A673 (cell line): ENCODE data around the gene ADGRG1.

Source experiments
- CTCF ChIP-seq: fragments of 300-800, 200-600 bp; sonication (generic); conservative IDR thresholded peaks from 2 replicates; pipeline ENCODE4 v1.5.1; 2017; ENCODE audit warnings: low read depth, mild to moderate bottlenecking, antibody characterized with exemption, low read length, moderate library complexity, mixed read lengths
- EZH2 ChIP-seq: fragments of 200-600 bp; sonication (generic); IDR thresholded peaks from 2 replicates; pipeline ENCODE4 v1.6.1; 2017; ENCODE audit warnings: borderline replicate concordance, low read depth, mild to moderate bottlenecking, mixed read lengths, antibody characterized with exemption, low read length; ENCODE audit not compliant: poor library complexity, severe bottlenecking

DNA sequence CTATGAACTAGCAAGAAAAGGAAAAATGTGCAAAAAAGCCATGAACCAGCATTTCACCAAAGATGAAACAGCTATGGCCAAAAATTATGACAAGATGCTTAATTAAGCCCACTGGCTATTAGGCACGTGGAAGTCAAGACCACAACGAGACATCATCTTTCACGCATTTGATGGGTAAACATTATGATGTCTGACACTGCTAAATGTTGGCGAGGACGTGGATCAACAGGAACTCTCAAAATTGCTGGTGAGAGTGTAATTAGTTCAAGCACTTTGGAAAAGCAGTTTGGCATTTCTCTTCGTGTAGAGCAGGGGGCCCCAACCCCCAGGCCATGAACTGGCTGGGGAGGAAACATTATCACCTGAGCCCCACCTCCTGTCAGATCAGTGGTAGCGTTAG is 39.6 kb upstream of the ADGRG1 start:
- TF ChIP-seq CTCF = no peak
- no peak for TF ChIP-seq EZH2
